ENCODE data around the gene ZDHHC18. TPM values are rescaled to one million over a fixed set of nuclear protein-coding genes. Genes with fewer than 3 reads are reported as not detected.
"Not testable (repeated sequence)": the region's sequence is repeated elsewhere in the genome, so short reads cannot be mapped to it uniquely, and the experiment has no call there.

The ZDHHC18 gene
- total RNA-seq, 1 experiment from 2014 or later, result 27.9 TPM

DNA sequence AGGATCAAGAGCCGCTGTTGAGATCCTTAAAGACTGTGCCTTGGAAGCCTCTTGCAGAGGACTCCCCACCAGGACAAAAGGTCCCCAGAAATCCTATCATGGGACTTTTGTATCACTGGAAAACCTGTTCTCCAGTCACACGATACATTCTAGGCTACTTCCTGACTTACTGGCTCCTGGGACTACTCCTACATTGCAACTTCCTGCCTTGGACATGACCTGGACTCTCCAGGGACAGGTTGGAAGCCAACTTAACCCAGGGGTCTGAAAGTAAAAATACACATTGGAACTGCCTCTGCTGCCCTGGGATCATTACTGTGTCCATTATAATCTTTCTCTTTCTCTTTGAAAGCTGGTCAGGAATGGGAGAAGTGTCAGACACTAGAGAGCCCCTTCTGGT is 28.9 kb upstream of the ZDHHC18 start:
- Histone ChIP-seq H3K36me3 (ENCODE audit: insufficient read depth, low read length, poor library complexity, severe bottlenecking) (no peaks in the 10 kb centered on the region), H3K27ac (ENCODE audit: low read depth, low read length, poor library complexity, severe bottlenecking) (no peak overlapping the region), H3K9me3 (ENCODE audit: low read depth, low read length, poor library complexity, severe bottlenecking) (no peaks in the 10 kb centered on the region), H3K4me3 (ENCODE audit: low read depth, low read length, poor library complexity, severe bottlenecking) (no peak overlapping the region), H3K4me1 (ENCODE audit: insufficient read depth, low read length, poor library complexity, severe bottlenecking) (peaks cover 12% of the 10 kb centered on the region), H3K27me3 (replicated peaks; ENCODE audit: insufficient read depth, low read depth, low read length, poor library complexity) (no peaks in the 10 kb centered on the region)
- no peak for TF ChIP-seq CTCF (conservative IDR thresholded peaks at IDR 0.05; ENCODE audit: low read depth, low read length)
- TF ChIP-seq EZH2 (IDR thresholded peaks at IDR 0.05; ENCODE audit: borderline replicate concordance, low read depth, low read length, poor library complexity, severe bottlenecking), result no peak
- intact Hi-C loops (cut with micrococcal nuclease; ENCODE audit: unreplicated experiment), result no loop called here
- DNase-seq (ENCODE audit: low spot score), result no peak
- CTCF ChIA-PET, result no interaction called here
- POLR2A ChIA-PET (ENCODE audit: low non-redundant PET), result no interaction called here
- no TSS peak for BruUV-seq (replicated peaks)

GRCh38 chr1:26799479-26800142 is 26.9 kb upstream of the ZDHHC18 start:
- Histone ChIP-seq H3K27ac (ENCODE audit: low read depth, low read length, poor library complexity, severe bottlenecking) (peak overlapping the region; percentile 37), H3K36me3 (ENCODE audit: insufficient read depth, low read length, poor library complexity, severe bottlenecking) (no peaks in the 10 kb centered on the region), H3K27me3 (replicated peaks; ENCODE audit: insufficient read depth, low read depth, low read length, poor library complexity) (no peaks in the 10 kb centered on the region), H3K4me1 (ENCODE audit: insufficient read depth, low read length, poor library complexity, severe bottlenecking) (peaks cover 12% of the 10 kb centered on the region), H3K9me3 (ENCODE audit: low read depth, low read length, poor library complexity, severe bottlenecking) (no peaks in the 10 kb centered on the region), H3K4me3 (ENCODE audit: low read depth, low read length, poor library complexity, severe bottlenecking) (no peak overlapping the region)
- intact Hi-C loops (cut with micrococcal nuclease; ENCODE audit: unreplicated experiment), result no loop called here
- ChIA-PET CTCF (interaction anchor here (0.6 kb wide), 1 partner anchor 19 kb away, joined by 10 read pairs; no protein-coding TSS in a partner anchor), POLR2A (ENCODE audit: low non-redundant PET) (interaction anchor here (0.5 to 0.6 kb wide), 2 partner anchors 9 to 1917 kb away, joined by 3 to 18 read pairs; no protein-coding TSS in a partner anchor)
- peak; percentile 40 for DNase-seq (ENCODE audit: low spot score)
- TF ChIP-seq EZH2 (IDR thresholded peaks at IDR 0.05; ENCODE audit: borderline replicate concordance, low read depth, low read length, poor library complexity, severe bottlenecking) (no peak), CTCF (conservative IDR thresholded peaks at IDR 0.05; ENCODE audit: low read depth, low read length) (no peak)
- BruUV-seq (replicated peaks), result no TSS peak

- BruUV-seq (replicated peaks); CTCF ChIA-PET; H3K27ac ChIP-seq (ENCODE audit: low read depth, low read length, poor library complexity, severe bottlenecking); intact Hi-C loops (cut with micrococcal nuclease; ENCODE audit: unreplicated experiment); H3K36me3 ChIP-seq (ENCODE audit: insufficient read depth, low read length, poor library complexity, severe bottlenecking); H3K4me3 ChIP-seq (ENCODE audit: low read depth, low read length, poor library complexity, severe bottlenecking); POLR2A ChIA-PET (ENCODE audit: low non-redundant PET); H3K9me3 ChIP-seq (ENCODE audit: low read depth, low read length, poor library complexity, severe bottlenecking); H3K27me3 ChIP-seq (replicated peaks; ENCODE audit: insufficient read depth, low read depth, low read length, poor library complexity); DNase-seq (ENCODE audit: low spot score): not testable (repeated sequence)
- peaks cover 12% of the 10 kb centered on the region for H3K4me1 ChIP-seq (ENCODE audit: insufficient read depth, low read length, poor library complexity, severe bottlenecking)
Observed at GRCh38 chr1:26803932-26804331, 22.6 kb upstream of the ZDHHC18 start.

- H3K36me3 ChIP-seq (ENCODE audit: insufficient read depth, low read length, poor library complexity, severe bottlenecking); H3K4me1 ChIP-seq (ENCODE audit: insufficient read depth, low read length, poor library complexity, severe bottlenecking); POLR2A ChIA-PET (ENCODE audit: low non-redundant PET); H3K27ac ChIP-seq (ENCODE audit: low read depth, low read length, poor library complexity, severe bottlenecking); BruUV-seq (replicated peaks); H3K27me3 ChIP-seq (replicated peaks; ENCODE audit: insufficient read depth, low read depth, low read length, poor library complexity); H3K4me3 ChIP-seq (ENCODE audit: low read depth, low read length, poor library complexity, severe bottlenecking); H3K9me3 ChIP-seq (ENCODE audit: low read depth, low read length, poor library complexity, severe bottlenecking): not testable (repeated sequence)
- peak; percentile 72 for TF ChIP-seq CTCF (conservative IDR thresholded peaks at IDR 0.05; ENCODE audit: low read depth, low read length)
- CTCF ChIA-PET, result interaction anchor here (0.7 to 0.9 kb wide), 3 partner anchors 9 to 1172 kb away, joined by 3 to 5 read pairs (median 4); no protein-coding TSS in a partner anchor
- intact Hi-C loops (cut with micrococcal nuclease; ENCODE audit: unreplicated experiment), result loop anchor here (5.0 kb wide), 1 partner anchor 67 kb away; no protein-coding TSS in a partner anchor
- DNase-seq (ENCODE audit: low spot score), result peak; percentile 88
Observed at GRCh38 chr1:26810105-26810504, 16.4 kb upstream of the ZDHHC18 start.
